Measurements from ENCODE around the gene MED20. TPM values are rescaled to one million over a fixed set of nuclear protein-coding genes. Genes with fewer than 3 reads are reported as not detected.

MED20 gene
- total RNA-seq, 1 experiment from 2014 or later: 24.5 TPM

- Histone ChIP-seq H3K36me3 (ENCODE audit: control insufficient read depth, insufficient read depth, low read length) (no peaks in the 10 kb centered on the region), H3K4me1 (ENCODE audit: control insufficient read depth, insufficient read depth, low read length) (peaks cover 24% of the 10 kb centered on the region), H3K27ac (ENCODE audit: low read length) (peak overlapping the region; percentile 83), H3K4me3 (ENCODE audit: low read depth in 2 of 2, low read length in 2 of 2) (peak overlapping the region; percentile 58 to 90), H3K27me3 (ENCODE audit: control insufficient read depth, insufficient read depth, low read length) (no peaks in the 10 kb centered on the region), H3K9me3 (ENCODE audit: control insufficient read depth, insufficient read depth, low read depth, low read length) (no peaks in the 10 kb centered on the region)
- DNase-seq (ENCODE audit: low read depth, low spot score) (no peak), ATAC-seq (peak; percentile 28)
- intact Hi-C loops (cut with micrococcal nuclease; ENCODE audit: unreplicated experiment) (no loop called here), in situ Hi-C loops (cut with HindIII; ENCODE audit: low pct_unique_long_range_greater_than_20kb, low sequenced_read_pairs) (no loop called here)
- POLR2A ChIA-PET: interaction anchor here (0.5 to 1.4 kb wide), 2 partner anchors 11 to 21 kb away, joined by 3 to 4 read pairs; partner anchors contain the start of genes BYSL and MED20
- CTCF ChIA-PET: interaction anchor here (0.5 to 0.6 kb wide), 3 partner anchors 23 to 27 kb away, joined by 3 to 9 read pairs (median 3); no protein-coding TSS in a partner anchor
- TF ChIP-seq REST (IDR thresholded peaks at IDR 0.05; ENCODE audit: insufficient read depth in 1 of 2, low read depth in 2 of 2, low read length in 1 of 2): no peak
- no peak for TF ChIP-seq SIN3A (IDR thresholded peaks at IDR 0.05; ENCODE audit: borderline replicate concordance, insufficient read depth, low read depth, low read length)
- no peak for TF ChIP-seq CTCF (IDR thresholded peaks at IDR 0.05)
- TF ChIP-seq TCF7L2 (IDR thresholded peaks at IDR 0.05; ENCODE audit: low read depth, low read length): no peak
- no peak for TF ChIP-seq POLR2AphosphoS5 (IDR thresholded peaks at IDR 0.05; ENCODE audit: low read depth, low read length)
- no TSS peak for BruUV-seq (replicated peaks)
Observed at GRCh38 chr6:41942067-41942851, 21.3 kb upstream of the MED20 start.

GRCh38 chr6:41941280-41942066 is 20.5 kb upstream of the MED20 start, which contains the start of gene CCND3:
CCND3 (minus strand) TSS chr6:41941808; CDS start chr6:41941649, 159 bp downstream.
- POLR2A ChIA-PET: interaction anchor here (0.5 to 1.4 kb wide), 2 partner anchors 12 to 21 kb away, joined by 3 to 4 read pairs; partner anchors contain the start of genes BYSL and MED20
- TF ChIP-seq POLR2AphosphoS5 (IDR thresholded peaks at IDR 0.05; ENCODE audit: low read depth, low read length): peak; percentile 79
- no peak for TF ChIP-seq CTCF (IDR thresholded peaks at IDR 0.05)
- TF ChIP-seq TCF7L2 (IDR thresholded peaks at IDR 0.05; ENCODE audit: low read depth, low read length): no peak
- no peak for TF ChIP-seq REST (IDR thresholded peaks at IDR 0.05; ENCODE audit: insufficient read depth in 1 of 2, low read depth in 2 of 2, low read length in 1 of 2)
- peak; percentile 94; the same call in 1 of the 2 replicates for TF ChIP-seq SIN3A (IDR thresholded peaks at IDR 0.05; ENCODE audit: borderline replicate concordance, insufficient read depth, low read depth, low read length)
- no TSS peak for BruUV-seq (replicated peaks)
- H3K4me1 ChIP-seq (ENCODE audit: control insufficient read depth, insufficient read depth, low read length): peaks cover 25% of the 10 kb centered on the region
- peak; percentile 48 for DNase-seq (ENCODE audit: low read depth, low spot score)
- no peaks in the 10 kb centered on the region for H3K27me3 ChIP-seq (ENCODE audit: control insufficient read depth, insufficient read depth, low read length)
- no peaks in the 10 kb centered on the region for H3K36me3 ChIP-seq (ENCODE audit: control insufficient read depth, insufficient read depth, low read length)
- ATAC-seq: peak; percentile 97
- CTCF ChIA-PET: interaction anchor here (0.5 to 0.7 kb wide), 3 partner anchors 25 to 338 kb away, joined by 3 to 4 read pairs (median 3); no protein-coding TSS in a partner anchor
- H3K27ac ChIP-seq (ENCODE audit: low read length): peak within 1 kb of the TSS; percentile 83
- no peaks in the 10 kb centered on the region for H3K9me3 ChIP-seq (ENCODE audit: control insufficient read depth, insufficient read depth, low read depth, low read length)
- in situ Hi-C loops (cut with HindIII; ENCODE audit: low pct_unique_long_range_greater_than_20kb, low sequenced_read_pairs) (no loop called here), intact Hi-C loops (cut with micrococcal nuclease; ENCODE audit: unreplicated experiment) (no loop called here)
- H3K4me3 ChIP-seq (ENCODE audit: low read depth in 2 of 2, low read length in 2 of 2): peak within 1 kb of the TSS; percentile 58 to 90

All from Panc1 (cell line).